HG03460 (cell line): ENCODE data around the gene ZNF221.
A peak's percentile ranks its signal among the peaks of the same experiment; 100 is the strongest.
"Not testable (repeated sequence)": the region's sequence is repeated elsewhere in the genome, so short reads cannot be mapped to it uniquely, and the experiment has no call there.

ENCODE experiments used
- ATAC-seq: cut with Tn5 transposase; IDR thresholded peaks from one replicate; pipeline ENCODE4 v1.9.1; 2021; ENCODE audit not compliant: unreplicated experiment

ZNF221 gene

GRCh38 chr19:43950834-43951645 lies at the start of gene ZNF221:
Gene ZNF221 (plus strand): TSS chr19:43951228. CDS start chr19:43962727, 11,499 bp downstream.
- peak; percentile 86 for ATAC-seq

DNA sequence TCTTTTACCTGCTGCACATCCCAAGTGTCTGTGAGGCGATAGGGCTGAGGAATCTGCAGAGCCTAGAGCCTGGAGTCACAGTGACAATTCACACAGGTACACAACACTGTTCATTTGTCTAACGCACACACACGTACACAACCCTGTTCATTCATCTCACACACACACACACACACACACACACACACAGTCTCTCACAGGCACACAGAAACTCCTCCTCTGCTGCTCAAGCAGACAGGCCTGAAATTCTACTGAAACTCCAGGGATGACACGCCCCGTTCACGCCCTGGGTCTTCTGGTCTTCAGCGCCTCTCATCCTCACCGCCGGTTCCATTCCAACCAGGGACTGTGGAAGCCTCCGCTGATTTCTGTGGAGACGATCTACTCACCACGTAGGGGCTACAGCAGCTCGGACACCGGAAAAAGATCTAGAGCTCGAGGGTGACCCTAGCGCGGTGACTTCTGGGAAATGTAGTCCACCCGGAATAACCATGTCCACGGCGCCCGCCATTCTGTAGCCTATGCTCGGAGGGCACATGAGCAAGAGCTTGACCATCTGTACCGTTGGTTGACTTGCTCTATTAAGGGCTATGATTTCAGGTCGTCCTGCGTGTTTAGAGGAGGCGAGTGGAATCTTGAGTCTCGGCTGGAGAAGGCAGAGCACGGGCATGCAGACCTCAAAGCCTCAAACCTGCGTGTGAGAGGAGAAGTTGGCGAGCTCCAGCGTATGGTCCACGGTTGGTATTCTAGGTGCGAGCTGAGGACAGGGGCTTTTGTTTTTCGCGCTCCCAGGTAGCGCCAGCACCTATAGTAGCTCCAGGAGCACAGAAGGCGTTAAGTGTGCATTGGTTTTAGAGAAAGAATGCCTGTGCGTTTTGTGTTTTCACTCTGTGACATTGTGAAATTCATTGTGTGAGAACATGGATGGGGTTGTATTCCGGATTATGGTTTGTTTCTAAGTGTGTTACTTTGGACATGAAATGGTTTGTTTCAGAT lies 49.3 kb upstream of the ZNF221 start:
- no peak for ATAC-seq

- no peak for ATAC-seq
Measured at GRCh38 chr19:43902399-43902798, 48.6 kb upstream of the ZNF221 start.

DNA sequence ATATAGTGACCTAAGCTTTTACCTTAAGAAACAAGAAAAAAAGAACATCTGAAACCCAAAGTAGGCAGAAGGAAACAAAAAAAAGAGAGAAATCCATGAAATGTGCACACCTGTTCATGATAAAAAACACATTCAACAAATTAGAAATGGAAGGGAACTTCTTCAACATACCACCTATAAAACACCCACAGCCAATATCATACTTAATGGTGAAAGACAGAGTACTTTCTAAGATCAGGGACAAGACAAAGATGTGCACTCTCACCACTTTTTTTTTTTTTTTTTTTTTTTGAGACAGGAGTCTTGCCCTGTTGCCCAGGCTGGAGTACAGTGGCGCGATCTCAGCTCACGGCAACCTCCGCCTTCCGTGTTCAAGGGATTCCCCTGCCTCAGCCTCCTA lies 45.1 kb upstream of the ZNF221 start:
- ATAC-seq: no peak

- ATAC-seq: no peak
Measured at GRCh38 chr19:43906774-43907173, 44.3 kb upstream of the ZNF221 start.

GRCh38 chr19:43908659-43909058 lies 42.4 kb upstream of the ZNF221 start:
- no peak for ATAC-seq

- ATAC-seq: no peak
Measured at GRCh38 chr19:43910884-43911283, 40.1 kb upstream of the ZNF221 start.

DNA sequence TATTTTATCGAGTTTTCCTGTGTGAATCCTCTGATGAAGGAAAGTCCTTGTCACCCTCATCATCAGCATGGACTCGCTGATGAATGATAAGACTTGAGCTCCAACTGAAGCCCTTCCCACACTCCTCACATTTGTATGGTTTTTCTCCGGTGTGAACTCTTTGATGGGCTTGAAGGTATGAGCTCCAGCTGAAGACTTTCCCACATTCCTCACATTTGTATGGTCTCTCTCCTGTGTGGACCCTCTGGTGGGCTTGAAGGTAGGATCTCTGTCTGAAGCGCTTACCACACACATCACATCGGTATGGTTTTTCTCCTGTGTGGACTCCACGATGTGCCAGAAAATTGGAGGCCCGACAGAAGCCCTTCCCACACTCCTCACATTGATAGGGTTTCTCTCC lies 37.6 kb upstream of the ZNF221 start:
- no peak for ATAC-seq

GRCh38 chr19:43914051-43914450 lies 37.0 kb upstream of the ZNF221 start:
- no peak for ATAC-seq

DNA sequence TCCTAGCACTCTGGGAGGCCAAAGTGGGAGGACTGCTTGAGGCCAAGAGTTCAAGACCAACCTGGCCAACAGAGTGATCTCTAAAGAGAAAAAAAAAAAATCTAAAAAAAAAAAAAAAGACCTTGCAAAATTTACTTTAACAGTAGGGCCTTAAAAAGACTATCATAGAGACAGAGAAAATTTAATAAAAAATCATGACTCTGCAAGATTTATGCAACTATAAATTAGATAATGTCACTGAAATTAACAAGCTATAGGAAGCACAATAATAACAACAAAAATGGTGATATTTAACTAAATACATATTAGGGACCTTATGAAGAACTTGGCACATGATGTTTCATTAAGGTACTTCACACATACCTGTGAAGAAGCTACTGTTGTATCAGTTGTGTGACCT lies 27.2 kb upstream of the ZNF221 start:
- ATAC-seq: no peak

DNA sequence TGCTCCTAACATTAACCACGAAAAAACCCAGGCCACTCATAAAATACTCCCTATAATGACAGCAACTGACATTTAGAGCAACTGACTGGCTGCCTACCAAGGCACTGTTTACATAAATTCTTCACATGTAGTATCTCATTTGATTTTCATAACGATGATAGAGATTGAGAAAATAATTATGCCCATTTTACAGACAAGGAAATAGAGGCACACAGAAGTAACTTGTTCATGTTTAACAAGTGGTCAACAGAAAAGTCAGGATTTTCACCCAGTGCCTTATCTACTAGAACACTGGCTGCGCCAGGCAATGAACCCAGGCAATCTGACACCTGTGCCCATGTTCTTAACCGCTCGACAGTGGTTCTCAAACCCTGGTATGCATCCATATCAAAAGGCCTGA lies 22.2 kb upstream of the ZNF221 start:
- no peak for ATAC-seq

- no peak for ATAC-seq
Measured at GRCh38 chr19:43934055-43934984, 16.7 kb upstream of the ZNF221 start.

- ATAC-seq: peak; percentile 96
Measured at GRCh38 chr19:43934985-43935708, 15.9 kb upstream of the ZNF221 start, which contains the start of gene ZNF45. Gene ZNF45 (minus strand): TSS chr19:43935282. CDS start chr19:43922185, 13,097 bp downstream.

GRCh38 chr19:43936188-43936587 lies 14.8 kb upstream of the ZNF221 start:
- no peak for ATAC-seq

DNA sequence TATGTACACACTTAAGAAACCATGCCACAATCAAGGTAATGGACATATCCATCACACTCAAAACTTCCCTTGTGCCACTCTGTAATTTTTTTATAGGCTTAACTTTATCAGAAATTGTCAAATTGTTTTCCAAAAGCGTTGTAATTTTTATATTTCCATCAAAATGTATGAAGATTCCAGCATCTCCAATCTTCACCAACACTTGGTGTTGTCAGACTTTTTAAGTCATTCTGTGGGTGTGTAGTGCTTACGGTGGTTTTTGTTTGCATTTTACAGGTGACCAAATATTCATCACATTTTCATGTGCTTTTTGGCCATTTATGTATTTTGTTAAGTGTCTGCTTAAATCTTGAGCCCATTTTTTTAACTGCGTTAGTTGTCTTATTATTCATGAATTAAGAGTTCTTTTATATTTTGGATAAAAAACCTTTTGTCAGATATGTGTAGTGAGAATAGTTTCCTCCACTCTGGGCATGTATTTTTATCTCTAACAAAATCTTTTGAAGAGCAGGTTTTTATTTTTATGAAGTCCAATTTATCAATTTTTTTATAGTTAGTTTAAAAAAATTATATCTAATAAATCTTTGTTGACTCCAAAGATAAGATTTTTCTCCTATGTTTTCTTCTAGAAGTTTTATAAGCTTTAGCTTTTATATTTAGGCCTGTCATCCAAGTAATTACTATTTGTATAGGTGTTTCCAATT lies 11.3 kb upstream of the ZNF221 start:
- ATAC-seq: no peak

DNA sequence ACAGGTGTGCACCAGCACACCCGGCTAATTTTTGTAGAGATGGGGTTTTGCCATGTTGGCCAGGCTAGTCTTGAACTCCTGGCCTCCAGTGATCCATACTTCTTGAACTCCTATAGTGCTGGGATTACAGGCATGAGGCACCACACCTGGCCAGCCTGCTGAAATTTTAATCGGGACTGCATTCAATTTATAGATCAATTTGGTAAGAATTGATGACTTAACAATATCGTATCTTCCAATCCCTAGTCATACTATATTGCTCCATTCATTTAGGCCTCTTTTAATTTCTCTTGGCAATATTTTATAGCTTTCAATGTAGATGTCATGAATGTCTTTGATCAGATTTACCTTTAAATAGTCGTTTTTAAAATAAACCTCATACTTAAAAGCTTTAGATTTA lies 10.3 kb upstream of the ZNF221 start:
- ATAC-seq: no peak

DNA sequence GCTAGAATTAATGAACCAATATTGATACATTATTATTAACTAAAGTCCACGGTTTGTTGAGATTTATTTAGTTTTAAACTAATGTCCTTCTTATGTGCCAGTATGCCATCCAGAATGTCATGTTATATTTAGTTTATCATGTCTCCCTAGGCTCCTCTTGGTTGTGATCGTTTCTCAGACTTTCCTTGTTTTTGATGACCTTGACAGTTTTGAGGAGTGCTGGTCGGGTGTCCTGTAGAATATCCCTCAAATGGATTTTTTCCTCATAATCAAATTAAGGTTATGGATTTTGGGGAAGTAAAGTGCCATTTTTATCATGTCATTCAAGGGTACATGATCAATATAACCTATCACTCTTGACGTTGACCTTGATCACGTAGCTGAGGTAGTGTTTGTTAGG lies 9.8 kb upstream of the ZNF221 start:
- ATAC-seq: no peak

GRCh38 chr19:43947412-43947811 lies 3.6 kb upstream of the ZNF221 start:
- not testable (repeated sequence) for ATAC-seq

DNA sequence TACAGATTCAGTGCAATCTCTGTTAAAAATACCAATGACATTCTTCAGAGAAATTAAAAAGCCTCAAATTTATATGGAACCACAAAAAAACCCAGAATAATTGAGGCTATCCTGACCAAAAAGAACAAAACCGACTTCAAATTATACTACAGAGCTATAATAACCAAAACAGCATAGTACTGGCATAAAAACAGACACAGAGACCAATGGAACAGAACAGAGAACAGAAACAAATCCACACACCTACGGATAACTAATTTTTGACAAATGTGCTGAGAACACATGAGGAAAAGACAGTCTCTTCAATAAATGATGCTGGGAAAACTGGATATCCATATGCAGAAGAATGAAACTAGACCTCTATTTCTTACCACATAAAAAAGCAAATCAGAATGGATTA lies 1.2 kb upstream of the ZNF221 start:
- not testable (repeated sequence) for ATAC-seq
